NCI-H1436 treated with DMSO at 0.1 percent for 48 hours (cell line): ENCODE data around the gene UBE3C.

ENCODE experiments used
- DNase-seq: peaks from one replicate; lab custom pipeline; 2025; lab: John Stamatoyannopoulos, UW

UBE3C gene

GRCh38 chr7:157177333-157177982, 38.7 kb downstream of the UBE3C start:
- no peak for DNase-seq

DNA sequence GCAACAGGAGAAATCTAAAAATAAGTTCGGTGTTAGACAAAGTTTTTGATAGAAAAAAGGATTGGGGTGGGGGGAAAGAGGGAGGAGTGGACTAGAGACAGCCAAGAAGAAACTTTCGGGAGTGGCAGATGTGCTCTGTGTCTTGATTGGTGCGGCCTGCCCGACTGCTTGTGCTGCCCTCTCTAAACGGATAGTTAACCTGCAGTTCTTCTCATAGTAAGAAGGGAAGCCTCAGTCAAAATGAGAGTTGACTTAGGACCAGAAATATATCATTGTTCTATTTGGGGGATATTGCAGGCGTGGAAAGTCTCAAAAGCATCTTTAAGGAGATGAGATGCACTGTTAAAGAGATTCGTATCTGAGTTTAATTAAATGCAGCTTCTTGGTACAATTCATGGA, 39.3 kb downstream of the UBE3C start:
- DNase-seq, result no peak

DNA sequence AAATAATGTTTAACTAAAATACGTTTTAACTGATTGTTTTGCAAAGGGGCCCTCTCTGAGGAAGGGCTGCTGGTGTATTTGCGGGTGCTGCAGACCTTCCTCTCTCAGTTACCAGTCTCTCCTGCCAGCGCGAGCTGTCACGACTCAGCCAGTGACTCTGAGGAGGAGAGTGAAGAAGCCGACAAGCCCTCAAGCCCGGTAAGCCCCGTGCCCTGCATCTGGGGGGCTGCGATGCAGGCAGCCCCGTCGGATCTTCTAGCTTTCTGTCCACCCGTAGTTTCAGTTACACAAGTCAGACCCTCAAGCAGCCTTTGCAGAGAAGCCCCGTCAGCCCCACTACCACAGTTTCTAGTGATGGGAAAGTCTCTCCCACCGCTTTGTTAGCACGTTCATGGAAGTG, 45.1 kb downstream of the UBE3C start:
- no peak for DNase-seq

DNA sequence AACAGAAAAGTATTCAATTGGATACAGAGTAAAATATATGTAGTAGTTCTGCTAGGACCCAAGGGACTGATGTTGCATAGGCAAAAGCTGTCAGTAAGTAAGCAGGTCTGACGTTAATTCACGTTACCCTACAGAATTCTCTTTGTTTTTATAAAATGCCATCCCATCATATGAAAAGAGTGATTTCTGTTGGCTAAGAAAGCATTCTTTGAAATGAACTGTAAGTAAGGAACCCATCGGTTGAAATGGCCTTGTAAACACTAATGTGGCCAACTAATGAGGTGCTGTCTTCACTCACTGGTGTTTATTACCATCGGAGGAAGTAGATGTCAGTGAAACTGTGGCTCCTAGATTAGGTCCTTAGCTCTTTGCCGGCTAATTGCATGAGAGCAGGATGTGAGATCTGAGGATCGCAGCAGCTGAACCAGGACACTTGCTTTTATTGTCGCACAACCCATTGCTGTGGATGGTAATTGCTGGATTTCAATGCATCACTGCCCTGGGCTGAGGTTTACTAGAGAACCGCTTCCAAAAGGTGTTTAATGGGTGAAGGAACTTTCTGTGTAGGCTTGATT, 49.5 kb downstream of the UBE3C start:
- DNase-seq, result no peak

- DNase-seq, result no peak
These were observed 50.7 kb downstream of the UBE3C start for GRCh38 chr7:157189405-157189804.

- DNase-seq, result no peak
These were observed 54.1 kb downstream of the UBE3C start for GRCh38 chr7:157192861-157193260.

GRCh38 chr7:157193274-157193673, 54.5 kb downstream of the UBE3C start:
- DNase-seq, result no peak

- DNase-seq, result no peak
These were observed 56.2 kb downstream of the UBE3C start for GRCh38 chr7:157194948-157195347.

GRCh38 chr7:157195868-157196267, 57.1 kb downstream of the UBE3C start:
- DNase-seq, result no peak

DNA sequence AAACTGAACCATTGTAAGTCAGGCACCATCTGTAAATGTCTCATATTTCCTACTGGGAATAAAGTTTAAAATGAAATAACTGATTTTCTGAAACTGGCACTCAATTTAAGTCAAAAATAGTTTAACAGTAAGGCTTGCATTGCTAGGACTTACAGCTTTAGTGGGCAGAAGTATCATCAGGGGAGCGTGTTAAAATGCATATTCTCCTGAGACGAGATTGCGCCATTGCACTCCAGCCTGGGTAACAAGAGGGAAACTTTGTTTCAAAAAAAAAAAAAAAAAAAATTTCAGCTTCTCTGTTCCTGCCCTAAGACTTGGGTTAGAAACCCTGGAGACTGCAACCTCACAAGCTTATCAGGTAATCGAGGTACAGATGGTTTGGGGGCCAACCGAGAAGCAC, 65.4 kb downstream of the UBE3C start:
- no peak for DNase-seq

GRCh38 chr7:157205438-157205837, 66.7 kb downstream of the UBE3C start:
- DNase-seq, result no peak

GRCh38 chr7:157208571-157209413, 70.1 kb downstream of the UBE3C start:
- DNase-seq, result no peak

- no peak for DNase-seq
These were observed 72.0 kb downstream of the UBE3C start for GRCh38 chr7:157210682-157211081.

- no peak for DNase-seq
These were observed 73.0 kb downstream of the UBE3C start for GRCh38 chr7:157211690-157212089.

- DNase-seq, result no peak
These were observed 80.4 kb downstream of the UBE3C start for GRCh38 chr7:157219154-157219553.

- no peak for DNase-seq
These were observed 82.3 kb downstream of the UBE3C start for GRCh38 chr7:157220916-157221569.

DNA sequence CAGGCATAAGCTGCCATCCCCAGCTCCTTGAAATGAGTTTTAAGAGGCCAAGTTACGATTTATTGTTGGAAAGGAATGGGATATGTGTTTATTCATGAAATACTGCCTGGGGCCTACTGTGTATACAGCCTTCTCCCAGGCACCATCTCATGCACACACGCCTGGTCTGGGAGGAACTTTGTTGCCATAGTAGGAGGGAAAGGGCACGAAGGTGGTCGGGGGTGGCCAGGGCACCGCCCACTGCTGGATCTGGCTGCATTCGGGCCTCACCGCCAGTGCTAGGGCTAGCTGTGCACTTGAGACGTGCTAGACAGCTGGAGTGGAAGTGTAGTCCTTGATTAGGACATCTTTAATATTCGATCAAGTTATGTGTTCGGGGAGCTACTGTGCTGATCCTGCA, 84.0 kb downstream of the UBE3C start:
- DNase-seq, result no peak

DNA sequence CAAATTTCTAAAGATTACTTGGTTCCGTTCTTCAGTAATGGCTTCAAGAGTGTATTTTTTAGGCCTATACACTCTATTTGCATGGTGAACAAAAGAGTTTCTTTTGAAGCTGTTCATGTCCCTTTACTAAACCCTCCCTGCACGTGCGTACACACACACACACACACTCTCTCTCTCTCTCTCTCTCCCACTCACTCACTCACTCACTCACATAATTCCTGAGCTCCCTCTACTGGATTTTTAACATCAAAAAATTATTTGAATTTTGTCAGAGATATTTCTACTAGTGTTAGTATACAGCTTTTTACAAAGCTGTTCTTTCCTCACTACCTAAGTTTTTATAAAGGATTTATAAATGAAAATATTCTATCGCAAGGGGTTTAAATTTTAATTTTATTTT, 85.9 kb downstream of the UBE3C start:
- DNase-seq, result no peak

DNA sequence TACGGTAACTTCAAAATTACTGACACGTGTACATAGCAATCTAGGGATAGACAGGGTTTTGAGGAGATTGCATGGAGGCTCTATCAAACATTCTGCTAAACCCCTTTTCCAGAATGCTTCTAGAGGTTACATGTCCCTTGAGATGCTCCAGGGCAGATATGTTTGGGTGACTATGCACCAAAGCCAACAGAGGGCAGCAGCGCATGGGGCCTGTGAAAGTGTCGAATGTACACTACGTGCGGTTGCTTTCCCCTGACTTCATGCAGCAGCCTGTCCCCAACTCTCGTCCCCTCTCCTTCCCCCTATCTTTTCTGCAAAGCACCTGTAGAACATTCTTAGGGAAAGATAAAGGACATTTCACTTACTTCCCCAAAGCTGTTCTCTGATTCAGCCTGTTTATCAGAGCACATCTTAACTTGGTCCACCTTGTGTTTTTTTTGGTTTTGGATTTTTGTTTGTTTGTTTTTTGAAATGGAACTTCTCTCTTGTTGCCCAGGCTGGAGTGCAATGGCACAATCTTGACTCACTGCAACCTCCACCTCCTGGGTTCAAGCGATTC, 90.2 kb downstream of the UBE3C start:
- no peak for DNase-seq

DNA sequence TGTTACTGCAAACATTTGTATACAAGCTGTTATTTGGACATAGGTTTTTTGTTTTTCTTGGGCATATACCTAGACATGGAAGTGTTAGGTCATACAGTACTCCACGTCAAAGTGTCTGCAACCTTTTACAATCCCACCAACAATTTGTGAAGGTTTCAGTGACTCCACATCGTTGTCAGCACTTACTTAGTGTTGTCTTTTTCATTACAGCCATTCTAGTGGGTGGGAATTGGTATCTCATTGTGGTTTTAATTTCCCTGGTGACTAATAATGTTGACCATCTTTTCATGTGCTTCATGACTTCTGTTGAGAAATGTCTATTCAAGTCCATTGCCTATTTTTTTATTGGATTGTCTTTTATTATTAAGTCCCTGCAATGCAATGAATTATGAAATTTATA, 95.0 kb downstream of the UBE3C start:
- DNase-seq, result no peak

DNA sequence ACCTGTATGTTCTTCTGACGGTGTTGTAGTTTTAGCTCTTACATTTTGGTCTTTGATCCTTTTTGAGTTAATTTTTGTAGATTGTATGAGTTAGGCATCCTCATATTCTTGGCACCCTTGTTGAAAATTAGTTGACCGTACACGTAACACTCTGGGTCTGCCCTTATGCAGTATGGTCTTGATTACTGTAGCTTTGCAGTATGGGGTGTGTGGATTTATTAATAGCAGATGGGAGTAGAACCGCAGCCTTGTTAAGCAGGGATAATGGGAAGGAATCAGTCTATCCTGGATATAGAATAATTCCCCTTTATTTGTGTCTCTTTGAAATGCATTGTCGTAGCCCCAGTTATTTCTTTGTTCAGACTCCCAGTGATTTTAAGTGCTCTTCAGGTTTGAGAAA, 95.5 kb downstream of the UBE3C start:
- no peak for DNase-seq
